GM12865 (cell line): Measurements from ENCODE around the gene GNB1.
"Not testable (repeated sequence)": the region's sequence is repeated elsewhere in the genome, so short reads cannot be mapped to it uniquely, and the experiment has no call there.

ENCODE experiments used
- DNase-seq: peaks from one replicate; pipeline ENCODE4 v3.0.0; 2010; ENCODE audit warnings: low read depth
- H3K4me3 ChIP-seq: 2 replicates; pipeline ENCODE4 v1.5.1; 2011; ENCODE audit warnings: mild to moderate bottlenecking, low read depth, low read length, control low read depth
- TF ChIP-seq, protein P1 (sequence below): IDR thresholded peaks from 2 replicates; pipeline ENCODE4 v1.5.1; 2011; ENCODE audit warnings: low read length, control low read depth, low read depth, inconsistent platforms; ENCODE audit not compliant: insufficient read depth; ENCODE audit errors: missing control alignments

The GNB1 gene

DNA sequence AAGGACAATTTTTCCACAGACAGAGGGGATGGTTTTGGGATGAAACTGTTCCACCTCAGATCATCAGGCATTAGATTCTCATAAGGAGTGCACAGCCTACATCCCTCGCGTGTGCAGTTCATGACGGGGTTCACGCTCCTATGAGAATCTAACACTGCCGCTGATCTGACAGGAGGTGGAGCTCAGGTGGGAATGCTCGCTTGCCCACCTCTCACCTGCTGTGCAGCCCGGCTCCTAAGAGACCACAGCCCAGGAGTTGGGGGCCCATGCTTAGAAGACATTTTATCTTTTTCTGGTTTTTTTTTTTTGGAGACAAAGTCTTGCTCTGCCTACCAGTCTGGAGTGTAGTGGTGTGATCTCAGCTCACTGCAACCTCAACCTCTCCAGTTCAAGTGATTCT lies 16.0 kb downstream of the GNB1 start:
- TF ChIP-seq, protein P1, sequence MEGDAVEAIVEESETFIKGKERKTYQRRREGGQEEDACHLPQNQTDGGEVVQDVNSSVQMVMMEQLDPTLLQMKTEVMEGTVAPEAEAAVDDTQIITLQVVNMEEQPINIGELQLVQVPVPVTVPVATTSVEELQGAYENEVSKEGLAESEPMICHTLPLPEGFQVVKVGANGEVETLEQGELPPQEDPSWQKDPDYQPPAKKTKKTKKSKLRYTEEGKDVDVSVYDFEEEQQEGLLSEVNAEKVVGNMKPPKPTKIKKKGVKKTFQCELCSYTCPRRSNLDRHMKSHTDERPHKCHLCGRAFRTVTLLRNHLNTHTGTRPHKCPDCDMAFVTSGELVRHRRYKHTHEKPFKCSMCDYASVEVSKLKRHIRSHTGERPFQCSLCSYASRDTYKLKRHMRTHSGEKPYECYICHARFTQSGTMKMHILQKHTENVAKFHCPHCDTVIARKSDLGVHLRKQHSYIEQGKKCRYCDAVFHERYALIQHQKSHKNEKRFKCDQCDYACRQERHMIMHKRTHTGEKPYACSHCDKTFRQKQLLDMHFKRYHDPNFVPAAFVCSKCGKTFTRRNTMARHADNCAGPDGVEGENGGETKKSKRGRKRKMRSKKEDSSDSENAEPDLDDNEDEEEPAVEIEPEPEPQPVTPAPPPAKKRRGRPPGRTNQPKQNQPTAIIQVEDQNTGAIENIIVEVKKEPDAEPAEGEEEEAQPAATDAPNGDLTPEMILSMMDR = no peak
- no peak overlapping the region for H3K4me3 ChIP-seq
- DNase-seq = no peak

DNA sequence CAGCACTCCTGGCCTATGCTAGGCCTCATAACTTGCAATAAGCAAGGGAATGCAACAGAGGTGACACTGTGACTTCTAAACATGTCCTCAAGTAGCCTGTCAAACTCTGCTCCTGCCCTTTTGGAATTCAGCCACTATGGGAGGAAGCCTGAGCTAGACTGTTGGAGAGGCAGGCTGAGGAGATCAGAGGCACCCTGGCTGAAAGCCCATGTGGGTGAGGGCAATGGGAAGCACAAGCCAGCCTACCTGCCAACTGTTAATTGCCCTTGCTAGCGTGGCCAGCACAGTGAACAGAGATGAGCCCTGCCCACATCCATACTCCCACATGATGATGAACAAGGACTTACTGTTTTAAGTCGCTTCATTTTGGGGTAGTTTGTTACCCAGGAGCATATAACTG lies 17.7 kb downstream of the GNB1 start:
- no peak for DNase-seq
- TF ChIP-seq, protein P1 = no peak

DNA sequence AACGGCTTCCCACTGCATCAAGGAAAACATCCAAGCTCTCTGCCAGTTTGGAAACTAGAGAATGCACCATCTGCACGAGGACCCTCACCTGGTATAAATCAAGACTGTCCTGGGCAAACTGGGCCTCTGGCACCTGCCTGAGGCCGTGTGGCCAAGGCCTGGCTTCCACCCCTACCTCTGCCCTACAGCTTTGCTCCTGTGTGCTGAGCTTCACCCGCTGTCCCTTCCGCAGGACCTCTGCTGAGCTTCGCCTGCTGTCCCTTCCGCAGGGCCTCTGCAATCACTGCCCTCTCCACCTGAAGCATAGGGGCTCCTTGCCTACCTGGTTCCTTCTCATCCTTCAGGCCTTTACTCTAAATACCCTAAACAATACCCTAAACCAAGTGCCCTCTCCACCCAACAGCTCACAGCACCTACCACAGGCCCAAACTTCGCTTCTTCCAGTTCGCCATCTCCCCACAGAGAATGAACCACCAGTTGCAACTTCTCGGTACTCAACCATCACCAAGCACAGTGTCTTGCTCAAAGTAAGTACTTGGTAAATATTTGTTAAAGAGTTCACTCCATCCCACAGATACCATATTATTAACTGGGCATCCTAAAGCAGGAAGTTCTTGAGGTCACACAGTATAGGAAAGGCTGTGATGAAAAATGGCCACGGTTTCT lies 18.4 kb downstream of the GNB1 start:
- H3K4me3 ChIP-seq = no peak overlapping the region
- no peak for DNase-seq
- TF ChIP-seq, protein P1 = no peak

More for the DNA sequence above, 17.7 kb downstream of the GNB1 start:
- H3K4me3 ChIP-seq = no peak overlapping the region

- TF ChIP-seq, protein P1 = no peak
- DNase-seq = no peak
- no peak overlapping the region for H3K4me3 ChIP-seq
Observed at GRCh38 chr1:1869469-1869868, 21.4 kb downstream of the GNB1 start.

DNA sequence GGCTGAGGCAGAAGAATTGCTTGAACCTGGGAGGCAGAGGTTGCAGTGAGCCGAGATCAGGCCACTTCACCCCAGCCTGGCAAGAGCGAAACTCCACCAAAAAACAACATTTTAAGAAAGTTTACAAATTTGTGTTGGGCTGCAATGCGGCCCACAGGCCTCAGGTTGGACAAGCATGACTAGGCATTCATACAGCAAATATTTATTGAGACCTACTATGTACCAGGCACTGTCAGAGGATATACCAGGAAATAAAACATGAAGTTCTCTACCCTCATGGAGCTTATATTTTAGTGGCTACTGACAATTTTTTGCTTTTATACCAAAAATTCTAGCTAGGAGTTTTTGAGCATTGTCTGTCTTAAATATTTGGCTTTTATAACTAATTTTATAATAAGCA lies 23.7 kb downstream of the GNB1 start:
- TF ChIP-seq, protein P1 = no peak
- H3K4me3 ChIP-seq = no peak overlapping the region

DNA sequence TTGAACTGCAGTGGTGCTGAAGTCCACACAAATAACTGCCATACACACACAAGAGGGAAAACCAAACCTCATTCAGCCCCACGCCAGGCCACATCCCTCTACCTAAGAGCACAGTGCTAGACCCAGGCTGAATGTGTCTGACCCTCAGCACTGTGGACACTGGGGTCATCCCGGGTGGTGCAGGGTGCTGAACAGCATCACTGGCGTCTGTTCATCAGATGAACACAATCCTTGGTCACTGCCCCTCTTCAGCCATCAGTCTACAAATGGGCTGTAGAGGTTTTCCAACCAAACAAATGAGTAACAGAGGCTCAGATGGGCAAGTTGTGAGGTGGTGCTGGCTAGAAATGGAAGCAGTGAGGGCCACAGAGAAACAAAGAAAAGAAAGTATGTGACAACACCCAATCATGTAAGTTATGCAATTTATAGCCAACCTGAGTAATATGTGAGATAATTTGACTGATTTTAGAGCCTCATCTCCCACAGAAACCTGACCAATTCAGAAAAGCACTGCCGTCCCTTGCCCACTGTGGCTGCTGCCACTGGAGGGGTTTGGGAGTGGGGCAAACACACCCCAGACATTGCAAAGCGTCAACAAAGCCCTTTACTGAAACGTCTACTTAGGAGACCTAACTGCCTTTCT lies 27.9 kb downstream of the GNB1 start:
- DNase-seq = peak; percentile 23
- no peak overlapping the region for H3K4me3 ChIP-seq
- TF ChIP-seq, protein P1 = no peak

More for the DNA sequence above, 23.7 kb downstream of the GNB1 start:
- no peak for DNase-seq

GRCh38 chr1:1861761-1862310 lies 29.1 kb downstream of the GNB1 start:
- DNase-seq, H3K4me3 ChIP-seq: not testable (repeated sequence)
